ENCODE data around the gene INHA. TPM values are rescaled to one million over a fixed set of nuclear protein-coding genes. Genes with fewer than 3 reads are reported as not detected.

The INHA gene
- total RNA-seq, 4 donors from 2014 or later: 0.50 to 1.1 (median 0.81) TPM; not detected in 1

- intact Hi-C loops (cut with DNase I): no loop called here
- no peak for TF ChIP-seq CTCF (IDR thresholded peaks at IDR 0.05)
- TF ChIP-seq POLR2A (IDR thresholded peaks at IDR 0.05): no peak
- H3K36me3 ChIP-seq: peaks cover 0 to 8% of the 10 kb centered on the region in 2 donors
- H3K27me3 ChIP-seq: no peaks in the 10 kb centered on the region
- WGBS, 2 donors: 89 to 94% methylated on average over 20 of the region's 20 CpGs
- DNase-seq: no peak
- H3K4me1 ChIP-seq: peaks cover 0 to 6% of the 10 kb centered on the region in 2 donors
- no peak overlapping the region for H3K27ac ChIP-seq
- no peak overlapping the region for H3K4me3 ChIP-seq (replicated peaks in 1 of 3)
- no peaks in the 10 kb centered on the region for H3K9me3 ChIP-seq
Observed at GRCh38 chr2:219559156-219559915, 12.8 kb upstream of the INHA start.

- 38 to 44% methylated on average over 5 to 6 of the region's 8 CpGs for WGBS, 2 donors
- intact Hi-C loops (cut with DNase I): no loop called here
- DNase-seq: no peak
- H3K36me3 ChIP-seq: peaks cover 0 to 8% of the 10 kb centered on the region in 2 donors
- H3K27ac ChIP-seq: no peak overlapping the region
- H3K4me1 ChIP-seq: peaks cover 0 to 6% of the 10 kb centered on the region in 2 donors
- TF ChIP-seq POLR2A (IDR thresholded peaks at IDR 0.05) (no peak), CTCF (IDR thresholded peaks at IDR 0.05) (peak; percentile 4 to 93 (median 50))
- H3K9me3 ChIP-seq: no peaks in the 10 kb centered on the region
- H3K27me3 ChIP-seq: no peaks in the 10 kb centered on the region
- no peak overlapping the region for H3K4me3 ChIP-seq (replicated peaks in 1 of 3)
Observed at GRCh38 chr2:219560037-219560892, 11.8 kb upstream of the INHA start.

GRCh38 chr2:219560893-219561178 lies 11.3 kb upstream of the INHA start:
- H3K4me1 ChIP-seq: peaks cover 0 to 6% of the 10 kb centered on the region in 2 donors
- no peaks in the 10 kb centered on the region for H3K9me3 ChIP-seq
- TF ChIP-seq POLR2A (IDR thresholded peaks at IDR 0.05) (no peak), CTCF (IDR thresholded peaks at IDR 0.05) (no peak)
- no peak for DNase-seq
- intact Hi-C loops (cut with DNase I): no loop called here
- no peak overlapping the region for H3K27ac ChIP-seq
- 74 to 93% methylated on average over 3 of the region's 3 CpGs for WGBS, 2 donors
- H3K36me3 ChIP-seq: peaks cover 0 to 8% of the 10 kb centered on the region in 2 donors
- no peak overlapping the region for H3K4me3 ChIP-seq (replicated peaks in 1 of 3)
- H3K27me3 ChIP-seq: no peaks in the 10 kb centered on the region

GRCh38 chr2:219561179-219562048 lies 10.7 kb upstream of the INHA start:
- Histone ChIP-seq H3K27me3 (no peaks in the 10 kb centered on the region), H3K4me3 (replicated peaks in 1 of 3) (no peak overlapping the region), H3K27ac (no peak overlapping the region), H3K36me3 (peaks cover 0 to 8% of the 10 kb centered on the region in 2 donors), H3K9me3 (no peaks in the 10 kb centered on the region), H3K4me1 (peaks cover 0 to 6% of the 10 kb centered on the region in 2 donors)
- intact Hi-C loops (cut with DNase I): no loop called here
- DNase-seq: no peak
- TF ChIP-seq CTCF (IDR thresholded peaks at IDR 0.05) (no peak), POLR2A (IDR thresholded peaks at IDR 0.05) (no peak)
- 76 to 77% methylated on average over 21 to 24 of the region's 24 CpGs for WGBS, 2 donors

Data from thyroid gland (tissue), 4 donors.